ENCODE measurements around the gene TBC1D10B.

Gene TBC1D10B

GRCh38 chr16:30374538-30374937 lies 4.2 kb upstream of the TBC1D10B start, which contains the start of gene MYL11:
Gene MYL11, plus strand, starts transcription at chr16:30374802. Its CDS starts 56 bp downstream, at chr16:30374858.
- DNase-seq (ENCODE audit: low read depth in 2 of 3, low spot score in 1 of 3) = no peak

GRCh38 chr16:30372725-30373124 lies 2.4 kb upstream of the TBC1D10B start:
- no peak for DNase-seq (ENCODE audit: low read depth in 2 of 3, low spot score in 1 of 3)

GRCh38 chr16:30372038-30372712 lies 1.9 kb upstream of the TBC1D10B start:
- DNase-seq (ENCODE audit: low read depth in 2 of 3, low spot score in 1 of 3) = no peak

- no peak for DNase-seq (ENCODE audit: low read depth in 2 of 3, low spot score in 1 of 3)
These were observed 1.0 kb upstream of the TBC1D10B start for GRCh38 chr16:30371248-30371816.

GRCh38 chr16:30369938-30370455 lies 297 bp downstream of the TBC1D10B start:
- no peak for DNase-seq (ENCODE audit: low read depth in 2 of 3, low spot score in 1 of 3)

- DNase-seq (ENCODE audit: low read depth in 2 of 3, low spot score in 1 of 3) = no peak
These were observed 980 bp downstream of the TBC1D10B start for GRCh38 chr16:30369091-30369937.

GRCh38 chr16:30368792-30369090 lies 1.6 kb downstream of the TBC1D10B start:
- no peak for DNase-seq (ENCODE audit: low read depth in 2 of 3, low spot score in 1 of 3)

GRCh38 chr16:30368122-30368791 lies 2.0 kb downstream of the TBC1D10B start:
- DNase-seq (ENCODE audit: low read depth in 2 of 3, low spot score in 1 of 3) = no peak

- DNase-seq (ENCODE audit: low read depth in 2 of 3, low spot score in 1 of 3) = no peak
These were observed 2.8 kb downstream of the TBC1D10B start for GRCh38 chr16:30367349-30368009.

GRCh38 chr16:30366511-30366910 lies 3.8 kb downstream of the TBC1D10B start:
- DNase-seq (ENCODE audit: low read depth in 2 of 3, low spot score in 1 of 3) = no peak

- no peak for DNase-seq (ENCODE audit: low read depth in 2 of 3, low spot score in 1 of 3)
These were observed 5.1 kb downstream of the TBC1D10B start for GRCh38 chr16:30365200-30365599.

- DNase-seq (ENCODE audit: low read depth in 2 of 3, low spot score in 1 of 3) = no peak
These were observed 9.1 kb downstream of the TBC1D10B start for GRCh38 chr16:30361180-30361579.

- no peak for DNase-seq (ENCODE audit: low read depth in 2 of 3, low spot score in 1 of 3)
These were observed 10.5 kb downstream of the TBC1D10B start for GRCh38 chr16:30359871-30360170.

- no peak for DNase-seq (ENCODE audit: low read depth in 2 of 3, low spot score in 1 of 3)
These were observed 11.1 kb downstream of the TBC1D10B start for GRCh38 chr16:30358990-30359870.

- DNase-seq (ENCODE audit: low read depth in 2 of 3, low spot score in 1 of 3) = no peak
These were observed 11.7 kb downstream of the TBC1D10B start for GRCh38 chr16:30358577-30358936.

GRCh38 chr16:30357715-30358576 lies 12.3 kb downstream of the TBC1D10B start:
- no peak for DNase-seq (ENCODE audit: low read depth in 2 of 3, low spot score in 1 of 3)

GRCh38 chr16:30357085-30357714 lies 13.1 kb downstream of the TBC1D10B start:
- no peak for DNase-seq (ENCODE audit: low read depth in 2 of 3, low spot score in 1 of 3)

- no peak for DNase-seq (ENCODE audit: low read depth in 2 of 3, low spot score in 1 of 3)
These were observed 13.8 kb downstream of the TBC1D10B start for GRCh38 chr16:30356401-30357084.
